GM12872 (cell line): Measurements from ENCODE around the gene TPM4.

ENCODE experiments used
- CTCF ChIP-seq: IDR thresholded peaks from 3 replicates; pipeline ENCODE4 v1.5.1; 2011; ENCODE audit warnings: low read depth, mild to moderate bottlenecking, low read length, moderate library complexity; ENCODE audit not compliant: insufficient read depth

The TPM4 gene

GRCh38 chr19:16133818-16134217 is 57.5 kb downstream of the TPM4 start:
- no peak for TF ChIP-seq CTCF

GRCh38 chr19:16134510-16134909 is 58.2 kb downstream of the TPM4 start:
- TF ChIP-seq CTCF = no peak

GRCh38 chr19:16135430-16136127 is 59.3 kb downstream of the TPM4 start:
- TF ChIP-seq CTCF = no peak

GRCh38 chr19:16136185-16136999 is 60.1 kb downstream of the TPM4 start:
- no peak for TF ChIP-seq CTCF

GRCh38 chr19:16139752-16140151 is 63.5 kb downstream of the TPM4 start:
- no peak for TF ChIP-seq CTCF

- TF ChIP-seq CTCF = peak; percentile 48; the same call in 2 of the 3 replicates
These were observed 64.7 kb downstream of the TPM4 start for GRCh38 chr19:16141043-16141442.

- TF ChIP-seq CTCF = no peak
These were observed 65.8 kb downstream of the TPM4 start for GRCh38 chr19:16142032-16142580.
